Activated B cell treated with CpG ODN at 0.5 μM for 24 hours (primary cell): ENCODE data around the gene C20orf96. TPM values are rescaled to one million over a fixed set of nuclear protein-coding genes. Genes with fewer than 3 reads are reported as not detected.
"Not testable (repeated sequence)": the region's sequence is repeated elsewhere in the genome, so short reads cannot be mapped to it uniquely, and the experiment has no call there.

Experiments
- ATAC-seq: fragments of 200-7000 bp; cut with Tn5 transposase; one replicate; pipeline ENCODE4 v1.10.0; 2021; ENCODE audit warnings: low read depth, mild to moderate bottlenecking, moderate library complexity
- CTCF ChIA-PET: fragments of 350-600 bp; sonication (Branson Sonifier 250); formaldehyde crosslinking; loops from one replicate; lab custom pipeline; 2021; ENCODE audit warnings: antibody characterized with exemption; lab: Charles Lee
- POLR2A ChIA-PET: fragments of 350-600 bp; sonication (Branson Sonifier 250); formaldehyde crosslinking; loops from one replicate; lab custom pipeline; 2021; ENCODE audit warnings: antibody characterized with exemption; lab: Charles Lee
- DNase-seq: peaks from one replicate; pipeline ENCODE4 v3.0.0; 2022
- H3K27ac Mint-ChIP-seq: one replicate; pipeline ENCODE4 v1.8.0; 2020; ENCODE audit warnings: mixed read lengths
- H3K27me3 Mint-ChIP-seq: one replicate; pipeline ENCODE4 v1.8.0; 2021; ENCODE audit warnings: mixed read lengths
- H3K36me3 Mint-ChIP-seq: one replicate; pipeline ENCODE4 v1.8.0; 2021; ENCODE audit warnings: low read depth, mixed read lengths
- H3K4me1 Mint-ChIP-seq: one replicate; pipeline ENCODE4 v1.8.0; 2021; ENCODE audit warnings: mixed read lengths
- H3K4me3 Mint-ChIP-seq: one replicate; pipeline ENCODE4 v1.8.0; 2020; ENCODE audit warnings: mild to moderate bottlenecking, mixed read lengths
- H3K9me3 Mint-ChIP-seq: one replicate; pipeline ENCODE4 v1.8.0; 2020; ENCODE audit warnings: mixed read lengths
- intact Hi-C: fragments of 100-400 bp; cut with micrococcal nuclease; formaldehyde crosslinking; loops from one replicate; pipeline ENCODE4 v1.15.1; 2024
- total RNA-seq: library from RNA; stranded (reverse); gene quantifications from 2 replicates; pipeline ENCODE4 v1.2.3, GENCODE V29; 2022
- TF ChIP-seq, protein P1 (sequence below): fragments of 200-600 bp; IDR thresholded peaks from one replicate; pipeline ENCODE4 v1.8.0; 2022; ENCODE audit warnings: antibody characterized with exemption, mild to moderate bottlenecking

The C20orf96 gene, protein sequence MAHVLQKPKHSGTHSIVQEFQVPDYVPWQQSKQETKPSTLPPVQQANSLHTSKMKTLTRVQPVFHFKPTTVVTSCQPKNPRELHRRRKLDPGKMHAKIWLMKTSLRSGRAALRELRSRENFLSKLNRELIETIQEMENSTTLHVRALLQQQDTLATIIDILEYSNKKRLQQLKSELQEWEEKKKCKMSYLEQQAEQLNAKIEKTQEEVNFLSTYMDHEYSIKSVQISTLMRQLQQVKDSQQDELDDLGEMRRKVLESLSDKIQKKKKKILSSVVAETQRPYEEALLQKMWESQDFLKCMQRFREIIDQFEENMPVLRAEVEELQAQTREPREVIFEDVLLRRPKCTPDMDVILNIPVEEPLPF
- 5.3 and 5.5 TPM in 2 replicates for total RNA-seq

DNA sequence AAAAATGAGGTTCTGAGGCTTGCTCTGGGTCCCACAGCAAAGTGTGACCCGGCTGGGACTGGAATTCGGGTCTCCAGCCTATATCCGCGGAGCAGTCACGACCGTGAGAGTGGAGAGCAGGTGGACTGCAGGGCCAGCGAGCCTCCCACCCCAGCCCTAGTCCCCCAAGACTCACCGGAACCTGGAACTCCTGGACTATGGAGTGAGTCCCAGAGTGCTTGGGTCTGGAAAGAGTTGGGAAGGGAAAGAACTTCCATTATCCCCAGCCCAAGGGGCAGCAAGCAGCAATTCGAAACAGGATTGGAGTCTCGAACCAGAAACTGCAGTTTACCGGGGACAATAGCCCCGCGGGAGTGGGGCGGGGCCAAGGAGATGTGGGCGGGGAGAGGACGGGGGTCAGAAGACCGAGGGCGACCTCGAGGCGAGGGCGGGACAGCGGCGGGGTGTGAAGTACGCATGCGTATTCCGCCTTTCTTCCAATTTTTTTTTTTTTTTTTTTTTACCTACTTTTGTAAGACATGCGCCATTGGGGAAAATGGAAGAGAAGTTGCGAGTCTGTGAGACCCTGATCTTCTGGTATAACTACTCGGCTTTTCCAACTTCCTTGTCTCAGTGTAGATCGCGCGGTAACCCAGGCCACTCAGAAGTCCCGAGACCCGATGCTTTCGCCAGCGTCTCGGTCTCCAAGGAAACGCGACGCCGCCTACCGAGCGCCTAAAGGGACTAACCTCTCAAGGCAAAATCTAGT is at the start of gene C20orf96:
C20orf96 (minus strand) TSS at position 667 of the 748 bp plus-strand sequence; CDS start at position 527, 140 bp downstream.
- H3K27ac Mint-ChIP-seq, result no peak within 1 kb of the TSS
- no peak within 1 kb of the TSS for H3K4me3 Mint-ChIP-seq
- no peaks in the 10 kb centered on the region for H3K9me3 Mint-ChIP-seq
- H3K4me1 Mint-ChIP-seq, result peaks cover 6% of the 10 kb centered on the region
- no peaks in the 10 kb centered on the region for H3K36me3 Mint-ChIP-seq
- ChIA-PET POLR2A (interaction anchor here (1.3 kb wide), 1 partner anchor 35 kb away, joined by 3 read pairs; the partner anchor contains the start of gene SOX12), CTCF (no interaction called here)
- intact Hi-C loops, result loop anchor here (1.0 kb wide), 3 partner anchors 8 to 37 kb away; no protein-coding TSS in a partner anchor
- peak; percentile 85 for DNase-seq
- ATAC-seq, result peak; percentile 97
- TF ChIP-seq, protein P1, sequence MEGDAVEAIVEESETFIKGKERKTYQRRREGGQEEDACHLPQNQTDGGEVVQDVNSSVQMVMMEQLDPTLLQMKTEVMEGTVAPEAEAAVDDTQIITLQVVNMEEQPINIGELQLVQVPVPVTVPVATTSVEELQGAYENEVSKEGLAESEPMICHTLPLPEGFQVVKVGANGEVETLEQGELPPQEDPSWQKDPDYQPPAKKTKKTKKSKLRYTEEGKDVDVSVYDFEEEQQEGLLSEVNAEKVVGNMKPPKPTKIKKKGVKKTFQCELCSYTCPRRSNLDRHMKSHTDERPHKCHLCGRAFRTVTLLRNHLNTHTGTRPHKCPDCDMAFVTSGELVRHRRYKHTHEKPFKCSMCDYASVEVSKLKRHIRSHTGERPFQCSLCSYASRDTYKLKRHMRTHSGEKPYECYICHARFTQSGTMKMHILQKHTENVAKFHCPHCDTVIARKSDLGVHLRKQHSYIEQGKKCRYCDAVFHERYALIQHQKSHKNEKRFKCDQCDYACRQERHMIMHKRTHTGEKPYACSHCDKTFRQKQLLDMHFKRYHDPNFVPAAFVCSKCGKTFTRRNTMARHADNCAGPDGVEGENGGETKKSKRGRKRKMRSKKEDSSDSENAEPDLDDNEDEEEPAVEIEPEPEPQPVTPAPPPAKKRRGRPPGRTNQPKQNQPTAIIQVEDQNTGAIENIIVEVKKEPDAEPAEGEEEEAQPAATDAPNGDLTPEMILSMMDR, result no peak
- H3K27me3 Mint-ChIP-seq, result no peaks in the 10 kb centered on the region

DNA sequence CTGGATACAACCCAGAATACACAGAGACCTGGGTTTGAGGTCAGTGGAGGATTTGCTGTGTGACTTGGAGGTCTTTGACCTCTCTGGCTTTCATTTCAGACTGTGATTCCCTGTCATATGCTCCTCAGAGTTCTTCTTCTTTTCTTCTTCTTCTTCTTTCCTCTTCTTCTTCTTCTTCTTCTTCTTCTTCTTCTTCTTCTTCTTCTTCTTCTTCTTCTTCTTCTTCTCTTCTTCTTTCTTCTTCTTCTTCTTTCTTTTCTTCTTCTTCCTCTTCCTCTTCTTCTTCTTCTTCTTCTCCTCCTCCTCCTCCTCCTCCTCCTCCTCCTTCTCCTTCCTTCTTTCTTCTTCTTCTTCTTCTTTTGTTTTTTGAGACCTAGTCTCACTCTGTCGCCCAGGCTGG is 45.5 kb upstream of the C20orf96 start:
- DNase-seq, H3K36me3 Mint-ChIP-seq, POLR2A ChIA-PET, H3K9me3 Mint-ChIP-seq, intact Hi-C loops, CTCF ChIA-PET, H3K27ac Mint-ChIP-seq, H3K4me3 Mint-ChIP-seq, ATAC-seq, H3K27me3 Mint-ChIP-seq: not testable (repeated sequence)
- H3K4me1 Mint-ChIP-seq, result peaks cover 13% of the 10 kb centered on the region

DNA sequence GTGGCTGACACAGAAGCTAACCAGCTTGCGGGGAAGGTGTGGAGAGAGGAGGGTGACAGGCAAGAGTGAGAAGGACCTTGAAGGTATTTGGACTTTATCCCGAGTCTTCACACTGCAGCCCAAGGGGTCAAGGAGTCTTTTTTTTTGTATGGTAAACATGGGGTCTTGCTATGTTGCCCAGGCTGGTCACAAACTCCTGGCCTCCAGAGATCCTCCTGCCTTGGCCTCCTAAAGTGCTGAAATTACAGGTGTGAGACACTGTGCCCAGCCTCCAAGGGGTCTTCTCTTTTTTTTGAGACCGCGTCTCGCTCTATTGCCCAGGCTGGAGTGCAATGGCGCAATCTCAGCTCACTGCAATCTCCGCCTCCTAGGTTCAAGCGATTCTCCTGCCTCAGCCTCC is 44.0 kb upstream of the C20orf96 start:
- CTCF ChIA-PET, result no interaction called here
- POLR2A ChIA-PET, result no interaction called here
- Mint-ChIP-seq H3K27ac (no peak overlapping the region), H3K27me3 (no peaks in the 10 kb centered on the region), H3K4me1 (peaks cover 23% of the 10 kb centered on the region), H3K4me3 (no peak overlapping the region), H3K9me3 (no peaks in the 10 kb centered on the region), H3K36me3 (no peaks in the 10 kb centered on the region)
- intact Hi-C loops, result no loop called here
- DNase-seq (no peak), ATAC-seq (no peak)
- TF ChIP-seq, protein P1, result no peak

DNA sequence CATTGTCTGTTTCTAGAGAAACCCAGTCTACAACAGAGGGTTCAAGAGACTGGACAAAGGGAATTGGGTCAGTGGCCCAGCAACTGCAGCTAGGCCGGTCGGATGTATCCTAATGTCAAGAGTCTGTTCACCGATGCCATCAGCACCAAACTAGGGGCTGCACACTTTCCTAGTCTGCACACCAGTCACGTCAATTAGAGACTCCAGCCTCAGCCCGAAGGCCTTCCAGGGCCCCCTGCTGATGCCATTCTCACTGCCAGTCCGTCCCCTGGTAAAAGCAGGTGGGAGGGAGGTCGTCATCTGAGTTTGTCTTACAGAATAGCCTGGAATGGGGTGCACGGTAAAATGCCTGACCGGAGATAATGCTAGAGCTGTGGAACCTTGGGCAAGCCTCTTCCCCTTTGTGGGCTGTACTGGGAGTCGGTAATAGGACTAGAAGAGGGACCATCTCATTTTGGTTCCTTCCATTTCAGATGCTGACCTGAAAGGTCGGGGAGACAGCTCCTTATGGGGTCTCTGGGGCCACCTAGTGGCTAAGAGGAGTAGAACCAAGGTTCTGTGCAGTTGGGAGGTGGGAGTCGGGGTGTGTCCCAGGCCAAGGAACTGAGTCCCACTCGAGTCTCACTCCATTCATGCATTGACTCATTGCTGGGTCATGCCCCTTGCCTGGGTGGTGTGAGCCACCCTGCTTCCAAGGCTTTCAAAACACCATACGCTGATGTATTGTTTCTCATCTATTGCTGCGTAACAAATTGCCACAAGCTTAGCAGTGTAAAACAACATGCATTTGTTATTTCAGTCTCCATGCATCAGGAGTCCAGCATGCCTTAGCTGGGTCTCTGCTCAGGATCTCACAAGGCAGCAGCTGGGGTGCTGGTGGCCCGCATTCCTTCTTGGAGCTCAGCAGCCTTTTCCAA is 39.9 kb upstream of the C20orf96 start:
- H3K27ac Mint-ChIP-seq, result peak overlapping the region; percentile 61
- CTCF ChIA-PET, result interaction anchor here (0.8 to 3.5 kb wide), 20 partner anchors 11 to 125 kb away, joined by 3 to 24 read pairs (median 3); partner anchors contain the start of genes NRSN2 and ZCCHC3
- no peaks in the 10 kb centered on the region for H3K9me3 Mint-ChIP-seq
- TF ChIP-seq, protein P1, result peak; percentile 15
- no peaks in the 10 kb centered on the region for H3K27me3 Mint-ChIP-seq
- intact Hi-C loops, result loop anchor here (1.0 kb wide), 2 partner anchors 63 to 121 kb away; no protein-coding TSS in a partner anchor
- ATAC-seq (peak; percentile 51), DNase-seq (peak; percentile 34)
- peak overlapping the region; percentile 19 for H3K4me3 Mint-ChIP-seq
- peaks cover 33% of the 10 kb centered on the region for H3K4me1 Mint-ChIP-seq
- POLR2A ChIA-PET, result interaction anchor here (0.6 to 1.1 kb wide), 4 partner anchors 31 to 79 kb away, joined by 3 read pairs; partner anchors contain the start of gene ZCCHC3
- H3K36me3 Mint-ChIP-seq, result no peaks in the 10 kb centered on the region

DNA sequence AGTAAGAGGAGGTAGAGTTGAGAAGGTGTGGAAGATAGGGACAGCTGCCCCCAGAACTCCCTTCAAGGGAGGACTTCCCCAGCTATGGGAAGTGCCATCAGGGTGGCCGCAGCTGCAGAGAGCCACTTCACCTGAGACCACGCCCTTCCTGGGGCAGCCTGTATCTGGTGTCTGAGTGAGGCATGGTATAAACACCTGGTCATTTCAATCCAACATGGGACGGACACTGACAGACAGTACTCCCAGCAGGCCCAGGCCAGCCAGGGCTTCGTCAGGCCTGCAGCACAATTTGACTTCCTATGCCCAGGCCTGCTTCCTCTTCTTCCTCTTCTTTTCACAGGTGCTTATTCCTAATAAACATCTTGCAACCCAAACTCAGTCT is 39.3 kb upstream of the C20orf96 start:
- POLR2A ChIA-PET, result interaction anchor here (0.6 to 0.8 kb wide), 3 partner anchors 12 to 80 kb away, joined by 3 read pairs; no protein-coding TSS in a partner anchor
- TF ChIP-seq, protein P1, result no peak
- ATAC-seq, result no peak
- Mint-ChIP-seq H3K9me3 (no peaks in the 10 kb centered on the region), H3K36me3 (peaks cover 2% of the 10 kb centered on the region), H3K4me1 (peaks cover 33% of the 10 kb centered on the region), H3K4me3 (no peak overlapping the region), H3K27ac (no peak overlapping the region), H3K27me3 (no peaks in the 10 kb centered on the region)
- CTCF ChIA-PET, result interaction anchor here (0.8 to 3.5 kb wide), 10 partner anchors 10 to 122 kb away, joined by 3 to 24 read pairs (median 5); partner anchors contain the start of gene NRSN2
- intact Hi-C loops, result loop anchor here (1.0 kb wide), 2 partner anchors 63 to 121 kb away; no protein-coding TSS in a partner anchor
- DNase-seq, result no peak
